HCT116 (cell line): ENCODE results near the gene STX16. TPM values are rescaled to one million over a fixed set of nuclear protein-coding genes. Genes with fewer than 3 reads are reported as not detected.

ENCODE experiments used
- ATAC-seq: fragments of 200-7000 bp; cut with Tn5 transposase; 2 replicates; pipeline ENCODE4 v1.9.1; 2020; ENCODE audit warnings: mild to moderate bottlenecking, moderate library complexity
- BruUV-seq: library from RNA; stranded (reverse); fragments of 400-500 nt; replicated peaks from 2 replicates; lab custom pipeline; 2021; lab: Mats Ljungman, UMichigan
- CTCF ChIA-PET: fragments of 300-600 bp; sonication (Branson Sonifier 250); formaldehyde crosslinking; loops from one replicate; lab custom pipeline; 2021; ENCODE audit warnings: antibody characterized with exemption; lab: Charles Lee
- POLR2A ChIA-PET: fragments of 300-600, 350-600 bp; sonication (Branson Sonifier 250); formaldehyde crosslinking; loops from one replicate; lab custom pipeline; 2021; ENCODE audit warnings: antibody characterized with exemption; lab: Charles Lee
- RAD21 ChIA-PET, 2 experiments: fragments of 300-600 bp; sonication (Branson Sonifier 250); formaldehyde crosslinking; loops; one replicate each; lab custom pipeline; 2023; ENCODE audit warnings: low total read pairs in 2 of 2; ENCODE audit not compliant: uncharacterized antibody in 2 of 2, unreplicated experiment in 2 of 2, low non-redundant PET in 1 of 2; lab: Charles Lee
- DNase-seq: peaks from one replicate; pipeline ENCODE4 v3.0.0-alpha.2; 2010; ENCODE audit warnings: low read depth, low spot score
- H2AFZ ChIP-seq: fragments of 200-600 bp; shearing (Covaris generic), sonication (generic); 2 replicates; pipeline ENCODE4 v1.6.1; 2017; ENCODE audit warnings: low read depth, mixed run types, mixed read lengths, antibody characterized with exemption, low read length; ENCODE audit not compliant: poor library complexity, severe bottlenecking
- H3K27ac ChIP-seq: 2 replicates; pipeline ENCODE4 v1.5.1; 2012; ENCODE audit warnings: low read depth, low read length
- H3K27me3 ChIP-seq: fragments of 200-600 bp; sonication (generic); 2 replicates; pipeline ENCODE4 v1.6.1; 2016; ENCODE audit warnings: mixed run types, low read length, mixed read lengths; ENCODE audit not compliant: insufficient read depth
- H3K36me3 ChIP-seq, 2 experiments: fragments of 200-500 bp in 1 of 2; fragments of 200-600 bp in 1 of 2; sonication (Bioruptor generic) in 1 of 2; sonication (generic) in 1 of 2; 2 replicates each; pipeline versions ENCODE4 v1.5.1 to v1.6.1; 2014 to 2016; ENCODE audit warnings: low read length in 2 of 2, inconsistent platforms in 1 of 2, mixed read lengths in 1 of 2, mixed run types in 1 of 2; ENCODE audit not compliant: insufficient read depth in 2 of 2, control insufficient read depth in 1 of 2
- H3K4me1 ChIP-seq, 2 experiments: fragments of 200-600 bp in 1 of 2; sonication (generic) in 1 of 2; 2 replicates each; pipeline versions ENCODE4 v1.5.1 to v1.6.1; 2012 to 2017; ENCODE audit warnings: low read length in 2 of 2, inconsistent platforms in 1 of 2, mild to moderate bottlenecking in 1 of 2, mixed read lengths in 1 of 2, mixed run types in 1 of 2, moderate library complexity in 1 of 2; ENCODE audit not compliant: insufficient read depth in 2 of 2, control insufficient read depth in 1 of 2
- H3K4me2 ChIP-seq: fragments of 200-600 bp; sonication (generic); 2 replicates; pipeline ENCODE4 v1.6.1; 2017; ENCODE audit warnings: mixed run types, low read length, mixed read lengths
- H3K4me3 ChIP-seq, 2 experiments: fragments of 200-600 bp in 1 of 2; sonication (generic) in 1 of 2; replicated peaks in 1 of 2; 2 replicates each; pipeline ENCODE4 v1.5.1; 2011 to 2016; ENCODE audit warnings: low read length in 2 of 2, control low read depth in 1 of 2, low read depth in 1 of 2, mild to moderate bottlenecking in 1 of 2, mixed read lengths in 1 of 2, mixed run types in 1 of 2
- H3K79me2 ChIP-seq: fragments of 200-600 bp; sonication (generic); 2 replicates; pipeline ENCODE4 v1.6.1; 2017; ENCODE audit warnings: mild to moderate bottlenecking, mixed run types, low read length, moderate library complexity, mixed read lengths; ENCODE audit not compliant: insufficient read depth
- H3K9ac ChIP-seq: fragments of 200-600 bp; sonication (generic); 2 replicates; pipeline ENCODE4 v1.6.1; 2016; ENCODE audit warnings: low read length, mixed read lengths
- H3K9me2 ChIP-seq: fragments of 200-600 bp; sonication (generic), shearing (Covaris generic); 2 replicates; pipeline ENCODE4 v1.6.1; 2017; ENCODE audit warnings: mixed run types, mild to moderate bottlenecking, moderate library complexity; ENCODE audit not compliant: insufficient read depth
- H3K9me3 ChIP-seq, 2 experiments: fragments of 200-500 bp in 1 of 2; fragments of 200-600 bp in 1 of 2; sonication (Bioruptor generic) in 1 of 2; sonication (generic) in 1 of 2; 2 replicates each; pipeline ENCODE4 v1.6.1; 2014 to 2017; ENCODE audit warnings: low read length in 2 of 2, mixed read lengths in 2 of 2, inconsistent platforms in 1 of 2, low read depth in 1 of 2, mild to moderate bottlenecking in 1 of 2, mixed run types in 1 of 2, moderate library complexity in 1 of 2; ENCODE audit not compliant: control insufficient read depth in 1 of 2, insufficient read depth in 1 of 2
- H4K20me1 ChIP-seq: fragments of 200-600 bp; sonication (generic), shearing (Covaris generic); 2 replicates; pipeline ENCODE4 v1.6.1; 2017; ENCODE audit warnings: mixed run types, mild to moderate bottlenecking, moderate library complexity; ENCODE audit not compliant: insufficient read depth
- CEBPB ChIP-seq: IDR thresholded peaks from 2 replicates; pipeline ENCODE4 v1.6.1; 2012; ENCODE audit warnings: low read depth
- EZH2phosphoT487 ChIP-seq: fragments of 200-600 bp; IDR thresholded peaks from 2 replicates; pipeline ENCODE4 v1.6.1; 2018; ENCODE audit warnings: antibody characterized with exemption, borderline replicate concordance
- FOSL1 ChIP-seq: IDR thresholded peaks from 2 replicates; pipeline ENCODE4 v1.6.1; 2012; ENCODE audit warnings: low read depth
- MAX ChIP-seq: IDR thresholded peaks from 2 replicates; pipeline ENCODE4 v1.6.1; 2012
- POLR2A ChIP-seq: IDR thresholded peaks from 2 replicates; pipeline ENCODE4 v1.7.0; 2011; ENCODE audit warnings: borderline replicate concordance; ENCODE audit not compliant: insufficient read depth, insufficient read length; ENCODE audit errors: extremely low read depth
- POLR2AphosphoS5 ChIP-seq: IDR thresholded peaks from 2 replicates; pipeline ENCODE4 v1.6.1; 2011; ENCODE audit warnings: mild to moderate bottlenecking, low read depth, low read length, moderate library complexity
- SIN3A ChIP-seq: IDR thresholded peaks from 2 replicates; pipeline ENCODE4 v1.6.1; 2012; ENCODE audit warnings: low read depth
- SRF ChIP-seq: IDR thresholded peaks from 2 replicates; pipeline ENCODE4 v1.6.1; 2012; ENCODE audit warnings: low read depth
- TCF7L2 ChIP-seq: IDR thresholded peaks from 2 replicates; pipeline ENCODE4 v1.7.0; 2011; ENCODE audit warnings: borderline replicate concordance, inconsistent platforms; ENCODE audit not compliant: insufficient read depth, insufficient read length; ENCODE audit errors: extremely low read depth
- YY1 ChIP-seq: IDR thresholded peaks from 2 replicates; pipeline ENCODE4 v1.6.1; 2011; ENCODE audit warnings: low read length, low read depth, moderate library complexity, mild to moderate bottlenecking; ENCODE audit not compliant: insufficient replicate concordance; ENCODE audit errors: extremely low read depth
- ZFX ChIP-seq: fragments of 450-650 bp; IDR thresholded peaks from 2 replicates; pipeline ENCODE4 v1.6.1; 2017
- intact Hi-C: fragments of 100-400 bp; cut with micrococcal nuclease; formaldehyde crosslinking; loops from 2 replicates; pipeline ENCODE4 v1.10.0; 2022
- total RNA-seq: library from RNA; stranded (reverse); gene quantifications from one replicate; pipeline ENCODE4 v1.2.1, GENCODE V29; 2021; ENCODE audit not compliant: unreplicated experiment

STX16 gene
- total RNA-seq, 1 experiment from 2014 or later = 55.1 TPM

- no peak for ATAC-seq
- no peak overlapping the region for H3K4me2 ChIP-seq
- BruUV-seq = no TSS peak
- H3K36me3 ChIP-seq = no peaks in the 10 kb centered on the region
- ChIA-PET POLR2A (no interaction called here), RAD21 (no interaction called here), CTCF (no interaction called here)
- no peaks in the 10 kb centered on the region for H3K4me1 ChIP-seq
- H3K4me3 ChIP-seq = no peak overlapping the region
- no peaks in the 10 kb centered on the region for H4K20me1 ChIP-seq
- no peaks in the 10 kb centered on the region for H3K9me2 ChIP-seq
- no peak overlapping the region for H2AFZ ChIP-seq
- H3K9ac ChIP-seq = no peak overlapping the region
- no peaks in the 10 kb centered on the region for H3K9me3 ChIP-seq
- intact Hi-C loops = no loop called here
- no peaks in the 10 kb centered on the region for H3K27me3 ChIP-seq
- TF ChIP-seq MAX = no peak
- no peak for TF ChIP-seq CEBPB
- no peak for TF ChIP-seq EZH2phosphoT487
- no peak for TF ChIP-seq SIN3A
- no peak for TF ChIP-seq ZFX
- no peak for TF ChIP-seq POLR2A
- TF ChIP-seq TCF7L2 = no peak
- TF ChIP-seq SRF = no peak
- TF ChIP-seq YY1 = no peak
- TF ChIP-seq FOSL1 = no peak
- TF ChIP-seq POLR2AphosphoS5 = no peak
- DNase-seq = no peak
- H3K27ac ChIP-seq = no peak overlapping the region
- no peaks in the 10 kb centered on the region for H3K79me2 ChIP-seq
These were observed 40.3 kb upstream of the STX16 start for GRCh38 chr20:58610811-58611210.
